Neural progenitor cell (in vitro differentiated cells): ENCODE data around the gene CFAP410. TPM values are rescaled to one million over a fixed set of nuclear protein-coding genes. Genes with fewer than 3 reads are reported as not detected.
A peak's percentile ranks its signal among the peaks of the same experiment; 100 is the strongest.

ENCODE experiments used
- DNase-seq: peaks from one replicate; pipeline ENCODE4 v3.0.0-alpha.2; 2016; ENCODE audit warnings: low spot score
- H2AFZ ChIP-seq: fragments of 200-600 bp; sonication (generic); replicated peaks from 2 replicates; pipeline ENCODE4 v1.6.1; 2016; ENCODE audit warnings: antibody characterized with exemption
- H3F3A ChIP-seq: fragments of 200-600 bp; sonication (generic); 2 replicates; pipeline ENCODE4 v1.6.1; 2016; ENCODE audit warnings: antibody characterized with exemption, low read depth
- H3K27ac ChIP-seq: fragments of 200-600 bp; sonication (generic); 2 replicates; pipeline ENCODE4 v1.5.1; 2016; ENCODE audit warnings: mild to moderate bottlenecking
- H3K27me3 ChIP-seq: fragments of 200-600 bp; sonication (generic); 2 replicates; pipeline ENCODE4 v1.6.1; 2016; ENCODE audit warnings: mild to moderate bottlenecking, moderate library complexity
- H3K36me3 ChIP-seq: fragments of 200-600 bp; sonication (generic); 2 replicates; pipeline ENCODE4 v1.5.1; 2016
- H3K4me1 ChIP-seq: fragments of 200-600 bp; sonication (generic); 2 replicates; pipeline ENCODE4 v1.6.1; 2016; ENCODE audit warnings: mixed run types
- H3K4me2 ChIP-seq: fragments of 200-600 bp; sonication (generic); 2 replicates; pipeline ENCODE4 v1.6.1; 2016
- H3K4me3 ChIP-seq: fragments of 200-600 bp; sonication (generic); 2 replicates; pipeline ENCODE4 v1.5.1; 2016
- H3K79me2 ChIP-seq: fragments of 200-600 bp; sonication (generic); 2 replicates; pipeline ENCODE4 v1.6.1; 2016; ENCODE audit warnings: low read depth
- H3K9ac ChIP-seq: fragments of 200-600 bp; sonication (generic); 2 replicates; pipeline ENCODE4 v1.6.1; 2016
- H3K9me3 ChIP-seq: fragments of 200-600 bp; sonication (generic); 2 replicates; pipeline ENCODE4 v1.5.1; 2016; ENCODE audit warnings: low read depth
- H4K20me1 ChIP-seq: fragments of 200-600 bp; sonication (generic); 2 replicates; pipeline ENCODE4 v1.6.1; 2016; ENCODE audit warnings: low read depth
- H3K27ac Mint-ChIP-seq: 3 replicates; pipeline ENCODE4 v1.8.0; 2021; ENCODE audit warnings: mixed read lengths
- H3K27me3 Mint-ChIP-seq: 2 replicates; pipeline ENCODE4 v1.8.0; 2022; ENCODE audit warnings: low read depth, mild to moderate bottlenecking, inconsistent platforms, moderate library complexity, mixed read lengths; ENCODE audit not compliant: insufficient read depth
- H3K36me3 Mint-ChIP-seq: 3 replicates; pipeline ENCODE4 v1.8.0; 2021; ENCODE audit warnings: mixed read lengths
- H3K4me1 Mint-ChIP-seq: 3 replicates; pipeline ENCODE4 v1.8.0; 2021; ENCODE audit warnings: mixed read lengths
- H3K4me3 Mint-ChIP-seq: 3 replicates; pipeline ENCODE4 v1.8.0; 2021; ENCODE audit warnings: mild to moderate bottlenecking, moderate library complexity, mixed read lengths
- H3K9me3 Mint-ChIP-seq: 3 replicates; pipeline ENCODE4 v1.8.0; 2020; ENCODE audit warnings: mixed read lengths
- CTCF ChIP-seq: fragments of 200-600 bp; sonication (generic); IDR thresholded peaks from 2 replicates; pipeline ENCODE4 v1.5.1; 2017; ENCODE audit warnings: antibody characterized with exemption, mild to moderate bottlenecking
- EZH2 ChIP-seq: fragments of 200-600 bp; sonication (generic); IDR thresholded peaks from 2 replicates; pipeline ENCODE4 v1.6.1; 2017; ENCODE audit warnings: antibody characterized with exemption, mild to moderate bottlenecking, moderate library complexity
- EZH2phosphoT487 ChIP-seq: fragments of 200-600 bp; sonication (generic); IDR thresholded peaks from 2 replicates; pipeline ENCODE4 v1.6.1; 2017; ENCODE audit warnings: antibody characterized with exemption
- total RNA-seq: library from RNA; depleted of rRNA; stranded (reverse); fragments of >200 nt; gene quantifications from 2 replicates; pipeline ENCODE4 v1.2.3, GENCODE V29; 2015; ENCODE audit warnings: low replicate concordance

The CFAP410 gene
- total RNA-seq, 1 donor from 2014 or later = 7.5 TPM

GRCh38 chr21:44332383-44332782, 6.8 kb downstream of the CFAP410 start:
- no peaks in the 10 kb centered on the region for H3F3A ChIP-seq
- H3K4me1 ChIP-seq = no peaks in the 10 kb centered on the region
- H3K79me2 ChIP-seq = no peaks in the 10 kb centered on the region
- H2AFZ ChIP-seq = no peak overlapping the region
- H3K36me3 ChIP-seq = no peaks in the 10 kb centered on the region
- H3K27me3 Mint-ChIP-seq = peaks cover 6% of the 10 kb centered on the region
- H3K4me3 Mint-ChIP-seq = no peak overlapping the region
- no peaks in the 10 kb centered on the region for H3K27me3 ChIP-seq
- H3K4me1 Mint-ChIP-seq = peaks cover 5% of the 10 kb centered on the region
- no peak overlapping the region for H3K9ac ChIP-seq
- no peaks in the 10 kb centered on the region for H4K20me1 ChIP-seq
- TF ChIP-seq EZH2phosphoT487 = no peak
- TF ChIP-seq CTCF = peak; percentile 11
- no peak overlapping the region for H3K27ac ChIP-seq
- no peak overlapping the region for H3K4me2 ChIP-seq
- H3K9me3 Mint-ChIP-seq = no peaks in the 10 kb centered on the region
- H3K4me3 ChIP-seq = no peak overlapping the region
- H3K27ac Mint-ChIP-seq = no peak overlapping the region
- H3K9me3 ChIP-seq = no peaks in the 10 kb centered on the region
- peak; percentile 14 for DNase-seq
- H3K36me3 Mint-ChIP-seq = peaks cover 3% of the 10 kb centered on the region

- DNase-seq = no peak
- no peaks in the 10 kb centered on the region for H4K20me1 ChIP-seq
- no peaks in the 10 kb centered on the region for H3K27me3 ChIP-seq
- no peak overlapping the region for H2AFZ ChIP-seq
- Mint-ChIP-seq H3K9me3 (no peaks in the 10 kb centered on the region), H3K4me3 (peak overlapping the region; percentile 50), H3K27me3 (peaks cover 3% of the 10 kb centered on the region), H3K4me1 (peaks cover 5% of the 10 kb centered on the region), H3K36me3 (peaks cover 3% of the 10 kb centered on the region), H3K27ac (peak overlapping the region; percentile 84)
- no peak overlapping the region for H3K9ac ChIP-seq
- H3K27ac ChIP-seq = no peak overlapping the region
- H3K4me3 ChIP-seq = no peak overlapping the region
- no peaks in the 10 kb centered on the region for H3K4me1 ChIP-seq
- H3K36me3 ChIP-seq = no peaks in the 10 kb centered on the region
- no peaks in the 10 kb centered on the region for H3K9me3 ChIP-seq
- H3K4me2 ChIP-seq = no peak overlapping the region
- TF ChIP-seq CTCF (no peak), EZH2 (no peak), EZH2phosphoT487 (no peak)
- no peaks in the 10 kb centered on the region for H3F3A ChIP-seq
- H3K79me2 ChIP-seq = no peaks in the 10 kb centered on the region
Measured at GRCh38 chr21:44331650-44332307, 7.4 kb downstream of the CFAP410 start.

GRCh38 chr21:44331209-44331608, 8.0 kb downstream of the CFAP410 start:
- no peak overlapping the region for H3K27ac Mint-ChIP-seq
- H3K9ac ChIP-seq = no peak overlapping the region
- H3K9me3 ChIP-seq = no peaks in the 10 kb centered on the region
- TF ChIP-seq CTCF (no peak), EZH2phosphoT487 (no peak), EZH2 (no peak)
- H3K36me3 ChIP-seq = no peaks in the 10 kb centered on the region
- H3K4me3 ChIP-seq = no peak overlapping the region
- no peak overlapping the region for H3K27ac ChIP-seq
- no peaks in the 10 kb centered on the region for H3K9me3 Mint-ChIP-seq
- peaks cover 3% of the 10 kb centered on the region for H3K36me3 Mint-ChIP-seq
- no peak overlapping the region for H3K4me3 Mint-ChIP-seq
- no peaks in the 10 kb centered on the region for H4K20me1 ChIP-seq
- H3K4me1 ChIP-seq = no peaks in the 10 kb centered on the region
- no peak overlapping the region for H2AFZ ChIP-seq
- no peak for DNase-seq
- peaks cover 5% of the 10 kb centered on the region for H3K4me1 Mint-ChIP-seq
- H3K79me2 ChIP-seq = no peaks in the 10 kb centered on the region
- peaks cover 3% of the 10 kb centered on the region for H3K27me3 Mint-ChIP-seq
- no peak overlapping the region for H3K4me2 ChIP-seq
- H3F3A ChIP-seq = no peaks in the 10 kb centered on the region
- no peaks in the 10 kb centered on the region for H3K27me3 ChIP-seq
